Mammary epithelial cell (primary cell): ENCODE data around the gene UBE2B.

Source experiments
- EZH2 ChIP-seq: IDR thresholded peaks from 2 replicates; pipeline ENCODE4 v1.6.1; 2012; ENCODE audit warnings: low read length, inconsistent platforms, borderline replicate concordance
- TF ChIP-seq, protein P1 (sequence below), 2 donors: IDR thresholded peaks in 1 of 2; conservative IDR thresholded peaks in 1 of 2; 2 replicates each; pipeline ENCODE4 v1.5.1; 2011 to 2012; ENCODE audit warnings: inconsistent platforms in 2 of 2, low read length in 2 of 2, mild to moderate bottlenecking in 2 of 2, control low read depth in 1 of 2, low read depth in 1 of 2; ENCODE audit not compliant: insufficient read depth in 1 of 2; ENCODE audit errors: extremely low read depth in 1 of 2

- TF ChIP-seq, protein P1, sequence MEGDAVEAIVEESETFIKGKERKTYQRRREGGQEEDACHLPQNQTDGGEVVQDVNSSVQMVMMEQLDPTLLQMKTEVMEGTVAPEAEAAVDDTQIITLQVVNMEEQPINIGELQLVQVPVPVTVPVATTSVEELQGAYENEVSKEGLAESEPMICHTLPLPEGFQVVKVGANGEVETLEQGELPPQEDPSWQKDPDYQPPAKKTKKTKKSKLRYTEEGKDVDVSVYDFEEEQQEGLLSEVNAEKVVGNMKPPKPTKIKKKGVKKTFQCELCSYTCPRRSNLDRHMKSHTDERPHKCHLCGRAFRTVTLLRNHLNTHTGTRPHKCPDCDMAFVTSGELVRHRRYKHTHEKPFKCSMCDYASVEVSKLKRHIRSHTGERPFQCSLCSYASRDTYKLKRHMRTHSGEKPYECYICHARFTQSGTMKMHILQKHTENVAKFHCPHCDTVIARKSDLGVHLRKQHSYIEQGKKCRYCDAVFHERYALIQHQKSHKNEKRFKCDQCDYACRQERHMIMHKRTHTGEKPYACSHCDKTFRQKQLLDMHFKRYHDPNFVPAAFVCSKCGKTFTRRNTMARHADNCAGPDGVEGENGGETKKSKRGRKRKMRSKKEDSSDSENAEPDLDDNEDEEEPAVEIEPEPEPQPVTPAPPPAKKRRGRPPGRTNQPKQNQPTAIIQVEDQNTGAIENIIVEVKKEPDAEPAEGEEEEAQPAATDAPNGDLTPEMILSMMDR (conservative IDR thresholded peaks at IDR 0.05 in 1 of 2, IDR thresholded peaks at IDR 0.05 in 1 of 2; ENCODE audit: extremely low read depth in 1 of 2, insufficient read depth in 1 of 2, low read depth in 1 of 2, low read length in 2 of 2) = no peak
- TF ChIP-seq EZH2 = no peak
Measured at GRCh38 chr5:134380346-134380745, 9.0 kb downstream of the UBE2B start.
